H9 (cell line): Measurements from ENCODE around the gene ACMSD. TPM values are rescaled to one million over a fixed set of nuclear protein-coding genes. Genes with fewer than 3 reads are reported as not detected.

ENCODE experiments used
- DNase-seq: peaks from one replicate; pipeline ENCODE4 v3.0.0-alpha.2; 2017
- H2AFZ ChIP-seq: one replicate; pipeline ENCODE4 v1.6.1; 2013; ENCODE audit warnings: mild to moderate bottlenecking, low read length, control low read depth, moderate library complexity
- H2AK5ac ChIP-seq: 2 replicates; pipeline ENCODE4 v1.6.1; 2013; ENCODE audit warnings: low read length, control low read depth, mixed read lengths; ENCODE audit not compliant: insufficient read length
- H2BK120ac ChIP-seq: one replicate; pipeline ENCODE4 v1.6.1; 2013; ENCODE audit warnings: low read depth, mild to moderate bottlenecking, low read length, control low read depth, inconsistent platforms; ENCODE audit not compliant: poor library complexity, severe bottlenecking
- H2BK12ac ChIP-seq: 2 replicates; pipeline ENCODE4 v1.6.1; 2013; ENCODE audit warnings: low read length, control low read depth, mixed read lengths, low read depth; ENCODE audit not compliant: insufficient read length
- H2BK15ac ChIP-seq: 2 replicates; pipeline ENCODE4 v1.6.1; 2013; ENCODE audit warnings: low read depth, low read length, control low read depth
- H2BK20ac ChIP-seq: one replicate; pipeline ENCODE4 v1.6.1; 2013; ENCODE audit warnings: low read depth, mild to moderate bottlenecking, low read length, control low read depth, inconsistent platforms; ENCODE audit not compliant: poor library complexity, severe bottlenecking
- H2BK5ac ChIP-seq: 2 replicates; pipeline ENCODE4 v1.6.1; 2013; ENCODE audit warnings: low read length, control low read depth, mixed read lengths; ENCODE audit not compliant: insufficient read length
- H3K14ac ChIP-seq: 2 replicates; pipeline ENCODE4 v1.6.1; 2013; ENCODE audit warnings: low read length, control low read depth; ENCODE audit not compliant: insufficient read depth
- H3K18ac ChIP-seq: 2 replicates; pipeline ENCODE4 v1.6.1; 2013; ENCODE audit warnings: low read depth, mild to moderate bottlenecking, mixed read lengths, low read length, control low read depth; ENCODE audit not compliant: insufficient read length
- H3K23ac ChIP-seq: 2 replicates; pipeline ENCODE4 v1.6.1; 2013; ENCODE audit warnings: low read length, control low read depth, mixed read lengths, low read depth; ENCODE audit not compliant: insufficient read length
- H3K23me2 ChIP-seq: 2 replicates; pipeline ENCODE4 v1.6.1; 2013; ENCODE audit warnings: low read depth, mild to moderate bottlenecking, mixed read lengths, low read length, control low read depth; ENCODE audit not compliant: insufficient read length, poor library complexity, severe bottlenecking
- H3K27ac ChIP-seq: 2 replicates; pipeline ENCODE4 v1.5.1; 2013; ENCODE audit warnings: low read length, control low read depth, mixed read lengths, low read depth; ENCODE audit not compliant: insufficient read length
- H3K27me3 ChIP-seq: 2 replicates; pipeline ENCODE4 v1.6.1; 2013; ENCODE audit warnings: low read length, control low read depth, inconsistent platforms; ENCODE audit not compliant: insufficient read depth
- H3K4ac ChIP-seq: 2 replicates; pipeline ENCODE4 v1.6.1; 2013; ENCODE audit warnings: low read depth, mild to moderate bottlenecking, control low read depth, inconsistent platforms, low read length, moderate library complexity
- H3K4me1 ChIP-seq: 2 replicates; pipeline ENCODE4 v1.6.1; 2013; ENCODE audit warnings: low read length, control low read depth, inconsistent platforms; ENCODE audit not compliant: insufficient read depth
- H3K4me2 ChIP-seq: 2 replicates; pipeline ENCODE4 v1.6.1; 2013; ENCODE audit warnings: low read length, control low read depth, mixed read lengths; ENCODE audit not compliant: insufficient read length, insufficient read depth
- H3K56ac ChIP-seq: 2 replicates; pipeline ENCODE4 v1.6.1; 2013; ENCODE audit warnings: low read depth, mild to moderate bottlenecking, mixed read lengths, low read length, control low read depth; ENCODE audit not compliant: insufficient read length
- H3K79me1 ChIP-seq: 2 replicates; pipeline ENCODE4 v1.6.1; 2013; ENCODE audit warnings: low read depth, mild to moderate bottlenecking, moderate library complexity, low read length, control low read depth, inconsistent platforms; ENCODE audit not compliant: insufficient read depth, poor library complexity, severe bottlenecking
- H3K79me2 ChIP-seq: 2 replicates; pipeline ENCODE4 v1.6.1; 2013; ENCODE audit warnings: low read length, control low read depth, inconsistent platforms; ENCODE audit not compliant: insufficient read depth
- H3K9ac ChIP-seq: 2 replicates; pipeline ENCODE4 v1.6.1; 2013; ENCODE audit warnings: low read length, control low read depth, mixed read lengths; ENCODE audit not compliant: insufficient read length; ENCODE audit errors: extremely low read depth
- H3K9me3 ChIP-seq: one replicate; pipeline ENCODE4 v1.6.1; 2013; ENCODE audit warnings: low read depth, low read length, inconsistent platforms; ENCODE audit not compliant: control insufficient read depth
- H3T11ph ChIP-seq: one replicate; pipeline ENCODE4 v1.6.1; 2013; ENCODE audit warnings: mild to moderate bottlenecking, low read length, control low read depth, inconsistent platforms
- H4K20me1 ChIP-seq: one replicate; pipeline ENCODE4 v1.6.1; 2013; ENCODE audit not compliant: control insufficient read depth, insufficient read length, insufficient read depth
- H4K5ac ChIP-seq: 2 replicates; pipeline ENCODE4 v1.6.1; 2013; ENCODE audit warnings: low read depth, mild to moderate bottlenecking, mixed read lengths, low read length, control low read depth; ENCODE audit not compliant: insufficient read length
- H4K8ac ChIP-seq: replicated peaks from 2 replicates; pipeline ENCODE4 v1.6.1; 2013; ENCODE audit warnings: low read length, control low read depth, mixed read lengths, low read depth; ENCODE audit not compliant: insufficient read length
- H4K91ac ChIP-seq: 2 replicates; pipeline ENCODE4 v1.6.1; 2013; ENCODE audit warnings: low read depth, mild to moderate bottlenecking, moderate library complexity, mixed read lengths, low read length, control low read depth; ENCODE audit not compliant: insufficient read length
- H3K27ac Mint-ChIP-seq, 3 experiments: 2 replicates in 2 of 3; 3 replicates in 1 of 3; pipeline ENCODE4 v1.8.0; 2020 to 2021; ENCODE audit warnings: mixed read lengths in 3 of 3, mild to moderate bottlenecking in 1 of 3, moderate library complexity in 1 of 3
- H3K27me3 Mint-ChIP-seq: 2 replicates; pipeline ENCODE4 v1.8.0; 2021; ENCODE audit warnings: low read depth, mild to moderate bottlenecking, moderate library complexity, mixed read lengths
- H3K36me3 Mint-ChIP-seq, 3 experiments: 2 replicates in 2 of 3; 3 replicates in 1 of 3; pipeline ENCODE4 v1.8.0; 2020 to 2021; ENCODE audit warnings: low read depth in 3 of 3, mixed read lengths in 3 of 3; ENCODE audit not compliant: insufficient read depth in 1 of 3
- H3K4me1 Mint-ChIP-seq, 2 experiments: 2 replicates each; pipeline ENCODE4 v1.8.0; 2020; ENCODE audit warnings: mixed read lengths in 2 of 2
- H3K4me3 Mint-ChIP-seq, 2 experiments: 2 replicates in 1 of 2; 3 replicates in 1 of 2; pipeline ENCODE4 v1.8.0; 2020 to 2021; ENCODE audit warnings: mild to moderate bottlenecking in 2 of 2, mixed read lengths in 2 of 2, moderate library complexity in 1 of 2
- H3K9me3 Mint-ChIP-seq, 2 experiments: 2 replicates in 1 of 2; 3 replicates in 1 of 2; pipeline ENCODE4 v1.8.0; 2020; ENCODE audit warnings: mild to moderate bottlenecking in 2 of 2, mixed read lengths in 2 of 2, moderate library complexity in 1 of 2
- CTCF ChIP-seq: fragments of 200-600 bp; sonication (generic); conservative IDR thresholded peaks from 3 replicates; pipeline ENCODE4 v1.8.0; 2021; ENCODE audit warnings: antibody characterized with exemption, mild to moderate bottlenecking
- WGBS: extraction: QIAGEN DNeasy Blood & Tissue Kit; methylation state at CpG from one replicate; pipeline ENCODE4 v1.1.7; 2013; ENCODE audit warnings: missing lambda C conversion rate, low lambda C conversion rate, mixed read lengths; ENCODE audit not compliant: insufficient read length; ENCODE audit errors: extremely low coverage; 5-methylcytosine and 5-hydroxymethylcytosine counted together
- total RNA-seq: library from RNA; stranded (reverse); gene quantifications from 2 replicates; pipeline ENCODE4 v1.2.1, GENCODE V29; 2021

The ACMSD gene
- total RNA-seq, 1 experiment from 2014 or later, result not detected

DNA sequence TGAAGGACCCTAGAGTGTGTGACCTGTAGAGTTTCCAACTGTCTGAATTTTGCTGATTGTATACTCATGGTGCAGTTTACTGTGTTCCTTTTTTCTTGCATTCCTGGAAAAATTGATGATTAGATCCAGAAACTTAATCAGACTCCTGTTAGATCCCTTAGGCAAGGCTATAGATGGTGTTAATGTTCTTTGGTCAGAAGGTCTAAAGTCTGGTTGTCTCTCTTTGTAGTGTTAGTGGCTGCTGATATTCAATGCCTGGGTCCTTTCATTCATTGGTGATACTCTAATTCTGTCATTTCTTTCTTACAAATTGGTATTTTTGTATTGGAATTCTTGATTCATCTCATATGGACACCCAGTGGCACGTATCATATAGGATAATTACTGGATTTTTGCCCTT is 86.5 kb downstream of the ACMSD start:
- Histone ChIP-seq H3K27me3 (no peaks in the 10 kb centered on the region), H4K20me1 (no peaks in the 10 kb centered on the region), H3T11ph (no peak overlapping the region), H3K4me1 (peaks cover 3% of the 10 kb centered on the region; the same call in 1 of the 2 replicates), H2BK12ac (no peak overlapping the region), H4K5ac (no peak overlapping the region), H3K14ac (no peak overlapping the region), H2BK5ac (no peak overlapping the region), H3K18ac (no peak overlapping the region), H3K23me2 (peaks cover under 1% of the 10 kb centered on the region), H3K79me2 (peaks cover 62% of the 10 kb centered on the region; the same call in 1 of the 2 replicates), H2BK120ac (no peak overlapping the region), H2AK5ac (no peak overlapping the region), H3K4me2 (no peak overlapping the region), H3K23ac (no peak overlapping the region), H4K91ac (no peak overlapping the region), H3K4ac (no peak overlapping the region), H2BK20ac (no peak overlapping the region), H3K79me1 (peaks cover 4% of the 10 kb centered on the region), H3K56ac (no peak overlapping the region), H2AFZ (no peak overlapping the region), H2BK15ac (no peak overlapping the region), H3K9ac (no peak overlapping the region), H4K8ac (no peak overlapping the region), H3K27ac (no peak overlapping the region), H3K9me3 (no peaks in the 10 kb centered on the region)
- H3K4me3 Mint-ChIP-seq, result no peak overlapping the region
- H3K4me1 Mint-ChIP-seq, result peaks cover 28 to 41% of the 10 kb centered on the region in 2 experiments
- WGBS, result no CpG with 5 or more reads among the region's 1 CpG
- no peaks in the 10 kb centered on the region for H3K27me3 Mint-ChIP-seq
- no peak for DNase-seq
- H3K36me3 Mint-ChIP-seq, result peaks cover 0 to 20% (median 18%) of the 10 kb centered on the region in 3 experiments; a peak in 6 of 7 replicates
- 0 out of 7 replicates have a peak overlapping the region, but pooled peaks of 1 of the 3 experiments have one; percentile 6 for H3K27ac Mint-ChIP-seq
- no peaks in the 10 kb centered on the region for H3K9me3 Mint-ChIP-seq
- no peak for TF ChIP-seq CTCF
